SU-DHL-6 (cell line): ENCODE measurements around the gene ATP1A4.

Source experiments
- CTCF ChIP-seq: fragments of 200-600 bp; sonication (generic); IDR thresholded peaks from one replicate; pipeline ENCODE4 v1.5.1; 2017; ENCODE audit warnings: antibody characterized with exemption, mild to moderate bottlenecking, low read length, moderate library complexity; ENCODE audit not compliant: insufficient read depth, poor library complexity, severe bottlenecking
- EZH2phosphoT487 ChIP-seq: fragments of 200-600 bp; sonication (generic), shearing (Covaris generic); conservative IDR thresholded peaks from 2 replicates; pipeline ENCODE4 v1.6.1; 2018; ENCODE audit warnings: mild to moderate bottlenecking, antibody characterized with exemption, low read length, moderate library complexity, mixed read lengths

- TF ChIP-seq CTCF (no peak), EZH2phosphoT487 (no peak)
These were observed 28.4 kb upstream of the ATP1A4 start for GRCh38 chr1:160122978-160123495.
